Germinal center (tissue), 1 donor: ENCODE measurements around the gene PARVB.
A peak's percentile ranks its signal among the peaks of the same experiment; 100 is the strongest.

Experiments used
- DNase-seq: peaks from one replicate; pipeline ENCODE4 v3.0.0; 2012; ENCODE audit warnings: mixed read lengths, low spot score

The PARVB gene

DNA sequence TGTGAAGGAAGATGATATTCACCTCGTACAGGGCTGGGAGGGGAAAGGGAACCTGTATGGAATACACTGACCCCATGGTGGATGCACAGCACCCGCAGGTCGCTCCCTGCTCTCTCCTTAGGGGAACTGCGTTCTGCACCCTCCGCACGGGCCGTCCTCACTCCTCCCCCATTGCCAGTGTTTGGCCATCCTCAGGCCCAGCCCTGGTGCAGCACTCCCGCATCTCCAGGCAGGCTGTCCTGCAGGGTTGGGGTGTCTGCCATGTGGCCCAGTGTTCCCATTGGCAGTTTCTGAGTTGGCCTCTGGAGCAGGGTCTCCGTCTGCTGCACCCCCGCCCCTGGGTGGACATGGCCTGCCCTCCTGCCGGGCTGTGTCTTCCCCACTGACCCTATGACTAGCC is 137.6 kb downstream of the PARVB start:
- DNase-seq = no peak

DNA sequence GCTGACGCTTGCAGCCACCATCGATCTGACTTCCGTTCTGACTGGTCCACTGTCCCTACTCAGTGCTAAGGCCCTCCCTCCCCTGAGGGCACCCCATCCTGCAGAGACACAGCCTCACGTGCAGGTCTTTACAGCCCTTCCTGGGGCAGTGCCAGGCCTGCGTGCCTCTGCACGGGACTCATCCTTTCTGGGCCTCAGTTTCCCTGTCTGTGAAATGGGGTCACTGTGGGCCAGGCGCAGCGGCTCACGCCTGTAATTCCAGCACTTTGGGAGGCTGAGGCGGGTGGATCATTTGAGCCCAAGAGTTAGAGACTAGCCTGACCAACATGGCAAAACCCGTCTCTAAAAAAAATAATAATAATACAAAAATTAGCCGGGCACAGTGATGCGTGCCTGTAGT is 138.9 kb downstream of the PARVB start:
- DNase-seq = no peak

DNA sequence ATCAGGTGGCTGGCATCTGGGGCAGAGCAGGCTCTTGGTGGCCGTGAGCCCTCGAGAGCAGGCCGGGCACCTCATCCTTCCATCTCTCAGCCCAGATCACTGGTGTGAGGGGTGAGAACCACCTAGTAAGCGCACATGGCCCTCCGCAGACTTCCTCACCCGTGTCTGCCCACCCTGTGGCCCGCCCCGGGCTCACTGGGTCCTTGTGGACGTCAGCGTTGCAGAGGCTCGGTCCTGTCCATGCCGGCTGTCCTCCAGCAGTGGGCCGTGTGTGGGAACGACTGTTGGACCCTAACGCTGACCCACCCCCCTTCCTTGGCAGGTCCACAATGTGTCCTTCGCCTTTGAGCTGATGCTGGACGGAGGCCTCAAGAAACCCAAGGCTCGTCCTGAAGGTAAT is 139.4 kb downstream of the PARVB start:
- no peak for DNase-seq

DNA sequence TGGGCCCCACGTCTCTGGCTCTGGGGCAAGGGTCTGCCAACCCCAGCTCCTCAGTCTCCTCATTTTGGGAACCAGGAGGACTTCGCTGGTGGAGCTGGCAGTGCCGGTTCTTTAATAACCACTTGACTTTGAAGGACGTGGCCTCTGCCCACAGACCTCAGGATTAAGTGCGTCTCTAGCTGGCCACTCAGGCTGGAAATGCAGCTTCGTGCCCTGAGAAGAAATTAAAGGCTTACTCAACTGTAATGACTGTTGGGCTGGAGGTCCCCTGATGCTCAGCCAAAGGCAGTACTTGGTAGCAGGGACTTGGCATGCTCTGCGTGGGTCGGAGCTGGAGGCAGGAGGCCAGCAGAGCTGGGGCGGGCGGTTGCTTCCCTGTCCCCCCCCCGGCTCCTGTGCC is 139.9 kb downstream of the PARVB start:
- no peak for DNase-seq

DNA sequence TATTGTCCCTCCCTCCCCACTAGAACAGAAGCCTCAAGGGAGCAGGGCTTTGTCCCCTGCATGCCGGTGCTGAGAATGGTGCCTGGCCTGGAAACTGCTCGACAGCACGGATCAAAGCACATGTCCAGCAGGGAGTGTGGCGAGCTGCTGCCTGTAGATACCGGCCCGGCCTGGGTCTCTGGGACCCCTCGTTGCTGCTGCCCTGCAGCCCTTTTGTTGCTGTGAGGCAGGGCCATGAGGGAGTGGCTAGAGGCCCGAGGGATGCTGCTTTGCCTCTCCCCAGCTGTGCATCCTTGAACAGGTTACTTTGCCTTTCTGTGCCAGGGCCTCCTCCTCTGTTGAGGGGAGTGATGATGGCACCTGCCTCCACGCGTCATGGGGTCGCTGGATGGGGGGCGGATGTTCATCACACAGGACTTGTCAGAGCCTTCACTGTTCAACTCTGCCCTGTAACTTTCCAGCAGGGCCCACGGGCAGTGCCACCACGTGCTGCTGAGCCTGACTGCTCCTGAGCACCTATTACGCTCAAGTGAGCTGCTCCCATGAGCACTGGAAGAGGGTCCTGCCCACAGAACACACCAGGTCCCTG is 141.3 kb downstream of the PARVB start:
- no peak for DNase-seq

DNA sequence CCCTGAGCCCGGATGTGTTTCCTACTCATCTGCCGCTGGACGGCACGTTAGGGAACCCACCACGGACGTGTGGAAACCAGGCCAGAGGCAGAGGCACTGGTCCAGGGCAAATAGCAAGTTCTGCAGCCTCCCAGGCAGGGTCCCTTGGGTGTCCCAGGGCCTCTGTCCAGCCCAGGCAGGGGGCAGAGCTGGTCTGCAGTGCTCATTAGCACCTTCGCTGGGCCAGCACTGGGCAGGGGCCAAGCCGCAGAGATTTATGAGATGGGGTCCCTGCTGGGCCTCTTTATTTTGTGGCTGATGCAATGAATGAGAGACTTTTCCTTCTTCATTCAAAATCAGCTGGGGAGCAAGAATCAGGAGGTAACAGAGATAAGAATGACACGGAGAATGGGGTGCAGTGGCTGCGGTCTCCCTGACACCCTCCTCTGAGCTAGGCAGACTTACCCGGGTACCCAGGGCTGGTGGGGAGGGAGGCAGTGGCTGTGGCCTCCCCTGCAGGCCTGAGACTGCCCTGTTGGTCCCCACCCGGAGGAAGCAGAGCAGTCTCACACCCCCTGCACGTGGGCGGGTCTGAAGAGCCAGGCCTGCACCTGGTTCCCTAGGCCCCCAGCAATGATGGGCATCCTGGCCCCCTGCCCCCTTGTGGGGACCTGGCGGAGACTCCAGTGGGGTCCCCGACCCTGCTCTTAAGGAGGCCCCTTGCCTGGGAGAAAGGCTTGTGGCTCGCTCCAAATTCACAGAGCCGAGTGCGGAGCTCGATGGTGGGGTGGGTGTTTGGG is 142.6 kb downstream of the PARVB start:
- DNase-seq = no peak

DNA sequence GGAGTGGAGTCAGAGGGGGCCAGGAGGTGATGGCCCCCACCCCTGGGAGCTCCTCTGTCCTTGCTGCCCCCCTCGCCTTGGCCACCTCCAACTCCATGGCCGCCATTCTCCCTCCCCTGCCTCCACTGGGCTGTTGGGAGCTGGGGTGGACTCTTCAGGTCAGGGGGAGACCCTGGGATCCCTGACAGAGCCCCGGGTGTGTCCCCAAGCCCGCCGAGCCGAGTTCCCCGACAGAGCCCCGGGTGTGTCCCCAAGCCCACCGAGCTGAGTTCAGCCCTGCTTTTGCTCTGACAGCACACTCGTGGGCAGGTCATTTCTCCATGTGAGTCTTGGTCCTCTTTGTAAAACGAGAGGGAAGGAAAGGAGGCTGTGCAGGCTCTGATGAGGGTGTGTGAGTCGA is 143.4 kb downstream of the PARVB start:
- DNase-seq = no peak

DNA sequence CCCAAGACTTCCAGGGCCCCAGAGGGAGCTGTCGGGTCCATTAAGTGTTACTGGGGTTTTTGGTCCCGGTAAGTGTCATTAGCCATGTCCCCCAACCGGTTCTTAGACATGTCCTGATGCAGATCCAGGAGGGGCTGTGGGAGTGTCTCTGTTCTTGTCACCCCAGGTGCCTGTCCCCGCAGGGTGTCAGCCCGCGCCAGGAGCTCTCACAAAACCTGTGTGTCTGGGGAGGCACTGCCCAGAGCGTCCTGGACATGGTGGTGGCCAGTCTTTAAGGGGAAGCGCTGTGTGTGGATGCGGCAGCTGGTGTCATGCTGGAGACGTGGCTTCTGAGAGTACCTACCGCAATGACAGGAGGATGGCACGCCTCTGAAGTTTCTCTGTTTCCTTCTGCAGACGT is 144.1 kb downstream of the PARVB start:
- DNase-seq = no peak

DNA sequence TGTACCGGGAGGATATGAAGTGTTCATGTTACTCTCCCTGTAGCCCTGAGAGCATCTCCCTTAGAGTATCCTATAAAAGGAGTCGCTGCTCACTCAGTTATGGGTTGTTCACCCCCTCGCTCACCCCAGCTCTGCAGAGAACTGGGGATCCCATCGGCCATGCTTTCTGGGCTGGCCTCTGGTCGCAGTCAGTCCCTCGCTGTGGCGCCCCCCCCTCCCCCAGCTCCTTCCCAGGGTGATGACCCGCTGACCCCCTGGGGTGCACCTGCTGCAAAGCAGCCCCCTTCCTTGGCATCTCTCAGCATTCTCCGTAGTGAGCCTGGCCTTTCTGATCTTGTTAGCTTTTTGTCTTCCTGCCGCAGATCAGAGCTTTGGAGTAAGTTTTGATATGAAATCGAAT is 146.4 kb downstream of the PARVB start:
- no peak for DNase-seq

DNA sequence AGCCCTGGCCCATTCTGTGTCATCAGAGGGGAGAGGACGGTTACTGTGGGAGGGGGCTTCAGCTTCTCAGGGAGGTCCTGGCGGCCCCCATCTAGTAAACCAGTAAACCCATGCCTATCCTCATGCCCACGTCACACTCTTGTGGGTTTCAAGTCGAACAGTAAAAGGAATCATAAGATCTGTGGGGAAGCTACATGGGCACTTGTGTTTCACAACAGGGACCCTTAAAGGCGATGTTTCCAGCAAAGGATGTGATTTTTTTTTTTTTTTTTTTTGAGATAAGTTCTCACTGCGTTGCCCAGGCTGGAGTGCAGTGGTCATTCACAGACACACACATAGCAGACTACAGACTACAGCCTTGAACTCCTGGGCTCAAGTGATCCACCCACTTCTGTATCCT is 147.5 kb downstream of the PARVB start:
- no peak for DNase-seq

DNA sequence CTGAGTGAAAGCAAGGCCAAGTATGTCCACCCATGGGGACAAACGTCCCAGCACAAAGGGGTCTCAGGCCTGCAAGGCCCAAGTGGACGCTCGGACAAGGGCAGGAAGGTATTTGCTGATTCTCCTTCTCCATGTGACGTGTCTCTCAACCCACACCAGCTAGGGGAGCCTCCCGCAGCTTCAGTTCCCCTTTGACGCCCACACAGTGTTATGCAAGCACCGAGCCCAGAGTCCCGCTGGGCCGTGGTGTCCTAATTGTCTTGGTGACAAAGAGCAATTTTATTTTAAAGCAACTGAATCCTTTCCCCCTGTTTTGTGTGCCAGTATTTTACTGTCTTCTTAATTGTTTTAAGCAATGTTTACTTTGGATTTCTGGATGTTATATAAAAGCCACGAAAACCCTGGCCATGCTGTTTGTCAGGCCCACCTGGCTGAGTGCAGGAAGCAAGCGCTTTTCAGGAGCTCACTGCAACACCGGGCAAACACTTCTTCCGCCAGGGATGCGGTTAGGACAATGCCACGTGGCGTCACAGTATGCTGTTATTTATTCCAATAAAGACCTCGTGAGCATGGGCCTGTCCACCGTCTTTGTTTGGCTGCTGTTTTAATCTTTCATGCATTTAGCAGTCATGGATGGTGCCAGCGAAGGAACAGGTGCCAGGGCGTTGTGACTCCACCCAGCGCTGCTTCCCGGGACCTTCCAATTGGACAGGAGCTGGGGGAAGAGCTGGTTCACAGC is 148.4 kb downstream of the PARVB start:
- peak; percentile 68 for DNase-seq

DNA sequence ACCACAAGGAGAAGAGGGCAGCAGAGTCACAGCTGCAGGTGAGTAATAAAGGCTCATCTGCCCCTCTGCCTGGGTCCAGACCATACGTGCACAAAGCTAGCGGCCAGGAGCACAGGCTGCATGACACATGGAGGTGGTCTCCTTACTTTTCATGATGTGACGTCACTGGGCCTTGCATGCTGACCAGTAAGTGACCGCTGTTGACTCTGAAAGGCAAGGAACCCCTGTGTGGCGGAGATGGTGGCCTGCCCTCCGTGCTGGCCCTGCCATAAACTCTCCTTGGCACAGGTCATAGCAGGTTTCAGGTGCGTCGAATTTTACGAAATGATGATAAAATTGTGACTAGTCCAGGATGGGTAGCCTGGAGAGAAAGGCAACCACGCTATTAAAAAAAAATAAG is 149.1 kb downstream of the PARVB start:
- no peak for DNase-seq

DNA sequence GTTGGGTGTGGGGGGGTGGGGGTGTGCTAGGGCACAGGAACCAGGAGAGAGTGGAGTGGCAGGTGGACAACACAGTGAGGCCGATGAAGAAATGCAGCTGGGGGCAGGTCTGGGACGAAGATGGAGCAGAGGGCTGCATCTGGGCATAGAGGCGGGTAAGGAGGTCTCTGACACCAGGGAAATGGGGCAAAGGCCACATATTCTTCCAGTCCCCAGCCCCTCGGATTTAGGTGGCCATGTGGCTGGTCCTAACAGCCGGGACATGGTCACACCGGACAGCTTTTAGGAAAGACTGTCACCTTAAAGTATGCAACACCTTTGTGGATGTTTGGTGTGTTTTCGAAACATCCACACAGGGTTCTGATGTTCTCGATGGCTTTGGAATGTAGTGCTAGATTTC is 151.6 kb downstream of the PARVB start:
- no peak for DNase-seq

DNA sequence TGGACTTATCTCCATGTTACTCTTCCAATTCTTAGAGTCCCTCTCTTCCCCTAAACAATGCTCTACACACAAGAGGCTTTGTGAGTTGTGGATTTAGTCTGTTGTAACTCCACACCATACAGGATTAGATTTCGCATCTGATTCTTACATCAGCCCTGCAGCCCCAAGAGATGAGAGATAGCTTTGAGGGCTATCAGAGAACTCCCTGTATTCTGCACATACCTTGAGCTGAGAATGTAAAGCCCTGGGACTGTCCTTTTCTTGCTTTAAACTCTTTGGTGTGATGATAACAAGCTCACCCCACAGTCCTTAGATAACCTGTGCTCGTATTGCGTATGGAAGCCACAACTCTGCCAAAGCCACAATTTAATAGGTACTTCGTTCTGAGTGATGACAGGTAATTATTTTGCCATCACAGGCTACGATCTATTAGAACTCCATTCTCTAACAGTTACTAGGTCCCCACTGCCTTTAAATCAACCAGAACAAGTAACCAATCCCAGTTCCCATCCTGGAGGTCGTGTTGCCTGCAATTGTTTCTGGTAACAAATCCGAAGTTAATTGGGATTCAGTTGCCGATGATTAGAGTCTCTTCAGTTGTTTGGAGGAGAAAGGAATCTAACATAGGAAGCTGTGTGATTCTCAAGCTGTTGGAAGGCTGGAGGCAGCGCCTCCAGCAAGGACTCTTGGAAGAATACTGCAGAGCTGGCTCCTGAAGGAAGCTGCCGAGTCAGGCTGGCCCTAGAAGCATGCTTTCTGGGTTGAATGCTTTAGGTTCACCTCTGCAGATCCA is 155.3 kb downstream of the PARVB start:
- no peak for DNase-seq

DNA sequence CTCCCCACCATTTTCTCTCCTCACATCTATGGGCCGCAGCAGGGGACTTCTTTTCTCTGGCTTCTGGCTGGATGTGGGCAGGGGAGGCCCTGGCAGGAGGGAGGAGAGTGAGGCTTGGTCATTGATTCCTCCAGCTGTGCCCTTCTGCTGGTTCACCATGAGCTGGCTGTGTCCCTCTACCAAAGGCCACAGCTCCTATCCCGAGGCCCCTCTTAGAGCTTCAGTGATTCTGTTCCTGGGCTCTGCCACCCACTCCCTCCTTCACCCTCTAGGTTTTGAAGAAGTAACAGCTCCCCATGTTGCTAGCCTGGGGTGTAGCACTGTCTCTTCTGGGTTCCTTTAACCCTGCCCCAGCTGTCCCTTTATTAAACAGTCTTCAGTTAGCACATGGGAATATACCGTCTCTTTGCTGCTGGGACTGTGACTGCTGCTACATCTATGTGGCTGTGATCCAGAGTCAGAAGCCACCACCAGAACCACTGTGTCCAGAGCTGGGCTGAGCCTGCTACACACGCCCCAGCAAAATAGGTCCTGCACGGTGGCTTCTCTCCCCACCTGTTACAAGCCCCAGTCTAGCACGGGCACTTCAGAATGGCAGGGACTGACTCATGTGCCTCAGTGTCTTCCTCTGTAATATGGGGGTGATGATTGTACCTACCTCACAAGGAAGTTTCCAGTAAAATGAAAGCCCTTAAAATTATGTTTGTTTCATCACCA is 156.0 kb downstream of the PARVB start:
- DNase-seq = no peak

DNA sequence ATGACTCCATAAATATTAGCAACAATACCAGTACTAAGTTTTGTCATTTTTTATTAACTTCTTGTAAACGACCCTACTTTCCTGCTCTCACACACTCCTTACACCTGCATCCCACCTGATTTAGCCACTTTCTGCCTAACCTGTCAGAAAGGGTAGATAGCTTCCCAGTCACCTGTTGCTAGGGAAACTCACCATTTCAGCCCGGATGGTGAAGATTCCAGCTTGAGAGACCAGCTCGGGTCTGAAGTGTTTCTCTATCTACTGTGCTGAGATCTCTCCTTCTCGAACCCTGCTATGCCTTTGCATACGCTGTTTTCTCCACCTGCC is 156.6 kb downstream of the PARVB start, which contains the start of gene PARVG:
PARVG (plus strand) TSS at position 220 of the 327 bp plus-strand sequence. CDS start 2,405 bp downstream, outside the sequence.
- peak; percentile 83 for DNase-seq

DNA sequence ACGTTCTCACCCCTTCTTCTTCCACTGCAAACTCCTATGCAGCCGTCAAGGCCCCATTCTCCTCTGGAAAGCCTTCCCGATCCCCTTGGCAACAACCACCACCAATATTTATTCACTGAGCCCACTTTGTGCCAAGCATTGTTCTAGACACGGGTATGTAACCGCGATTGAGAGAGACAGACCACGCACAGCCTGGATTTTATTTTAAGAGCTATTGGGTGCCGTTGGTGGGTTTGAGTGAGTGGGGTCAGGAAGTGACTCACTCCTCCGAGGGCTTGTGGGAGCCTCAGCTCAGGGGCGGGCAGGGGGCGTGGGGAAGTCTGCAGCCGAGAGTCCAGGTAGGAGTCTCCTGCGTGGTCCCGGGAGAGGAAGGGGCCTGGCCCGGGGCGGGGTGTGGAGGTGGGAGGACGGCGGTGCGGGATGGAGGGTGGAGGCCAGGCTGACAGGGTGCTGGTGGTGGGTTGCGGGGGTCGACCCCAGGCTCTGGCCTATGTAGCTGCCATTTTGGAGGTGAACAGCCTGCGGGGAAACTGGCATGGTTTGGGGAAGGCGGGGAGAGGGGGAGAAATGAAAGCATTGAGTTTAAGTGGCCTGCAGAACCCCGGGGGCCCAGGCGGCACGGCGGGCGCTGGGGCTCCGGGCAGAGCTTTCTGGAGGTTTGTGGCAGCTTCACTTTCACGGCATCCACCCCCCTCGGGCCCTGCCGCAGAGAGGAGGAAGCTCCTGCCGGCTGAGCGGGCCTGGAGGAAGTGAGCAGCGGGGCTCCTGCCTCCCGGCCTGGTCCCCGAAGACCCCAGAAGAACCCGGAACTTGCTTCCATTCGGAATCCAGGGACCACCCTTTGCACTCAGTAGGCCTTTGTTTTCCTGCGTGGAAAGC is 157.2 kb downstream of the PARVB start:
- peak; percentile 75 for DNase-seq

DNA sequence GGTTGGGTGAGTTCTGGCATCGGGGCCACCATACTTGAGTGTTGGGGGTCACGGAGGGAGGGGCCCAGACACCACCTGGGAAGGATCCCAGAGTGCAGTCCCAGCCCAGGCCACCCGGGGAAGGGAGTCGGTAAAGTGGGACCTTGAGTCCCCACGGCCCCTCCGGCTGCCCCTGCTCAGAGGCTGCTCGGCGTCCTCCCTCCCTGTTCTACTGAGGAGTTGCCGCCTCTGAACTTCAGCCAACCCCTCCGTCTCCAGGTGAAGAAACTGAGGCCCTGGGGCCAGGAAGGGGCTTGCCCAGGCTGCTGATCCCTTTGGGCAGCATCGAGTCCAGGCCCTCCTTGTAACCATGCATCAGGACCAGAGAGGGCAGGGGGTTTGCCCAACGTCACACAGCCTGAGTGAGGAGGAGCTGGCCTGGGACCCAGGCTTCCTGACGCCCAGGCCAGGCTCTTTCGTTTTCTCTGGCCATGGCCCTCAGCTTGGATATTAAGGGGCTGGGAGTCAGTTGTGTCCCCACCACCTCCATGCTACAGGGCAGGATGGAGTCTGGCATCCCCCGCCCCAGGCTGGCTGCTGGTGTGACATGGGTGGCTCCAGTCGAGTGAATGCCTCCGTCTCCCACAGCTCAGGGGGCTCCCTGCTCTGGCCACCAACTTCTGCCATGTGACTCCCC is 157.9 kb downstream of the PARVB start:
- peak; percentile 32 for DNase-seq

DNA sequence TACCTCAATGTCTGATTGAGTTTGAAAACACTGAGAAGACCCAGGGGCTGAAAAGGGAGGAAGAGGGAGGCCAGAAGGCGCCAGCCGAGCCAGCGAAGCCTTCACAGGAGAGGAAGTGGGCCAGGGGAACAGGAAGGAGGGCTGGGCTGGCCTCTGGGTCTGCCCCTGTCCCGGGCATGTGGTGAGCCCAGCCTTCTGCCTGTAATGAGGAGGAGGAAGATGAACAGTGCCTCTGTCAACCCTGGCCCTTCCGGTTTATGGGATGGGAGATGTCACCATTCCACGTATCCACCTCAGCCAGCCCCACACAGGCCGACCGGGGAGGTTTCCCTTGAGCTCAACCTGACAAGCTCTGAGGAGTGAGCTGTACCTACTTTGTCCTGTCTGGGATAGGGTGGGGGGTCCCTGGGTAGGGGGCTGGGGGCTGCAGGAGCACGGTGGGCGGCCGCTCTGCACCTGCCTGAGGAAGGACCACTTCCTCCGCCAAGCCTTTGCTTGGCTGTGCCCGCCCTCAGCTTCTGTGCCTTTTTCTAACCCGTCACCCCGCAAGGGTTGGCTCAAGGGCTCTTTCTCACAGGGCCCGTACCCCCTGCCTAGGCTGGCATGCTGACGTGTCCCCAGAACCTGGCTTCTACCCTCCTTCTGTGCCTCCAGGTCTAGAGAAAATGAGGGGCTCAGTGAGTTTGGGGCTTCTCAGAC is 158.6 kb downstream of the PARVB start:
- DNase-seq = peak; percentile 39

DNA sequence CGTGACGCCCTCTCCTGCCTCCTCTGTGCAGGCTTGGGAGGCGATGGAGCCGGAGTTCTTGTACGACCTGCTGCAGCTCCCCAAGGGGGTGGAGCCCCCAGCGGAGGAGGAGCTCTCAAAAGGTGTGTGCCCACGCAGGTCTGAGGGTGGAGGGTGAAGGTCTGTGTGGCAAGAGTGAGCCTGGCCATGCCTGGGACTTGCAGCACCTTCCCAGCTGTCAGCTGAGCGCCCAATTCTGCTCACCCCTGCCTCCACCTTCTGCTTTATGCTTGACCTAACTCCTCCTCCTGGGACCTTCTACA is 159.1 kb downstream of the PARVB start:
- no peak for DNase-seq
